Measurements from ENCODE around the gene MCM7. TPM values are rescaled to one million over a fixed set of nuclear protein-coding genes. Genes with fewer than 3 reads are reported as not detected.
A peak's percentile ranks its signal among the peaks of the same experiment; 100 is the strongest.

The MCM7 gene
- total and polyA plus RNA-seq, 2 of the 13 experiments (the other 11 are each of a cell fraction or from before 2014, with no cell fraction given), result 84.5 to 214 TPM

- TF ChIP-seq, protein P1, sequence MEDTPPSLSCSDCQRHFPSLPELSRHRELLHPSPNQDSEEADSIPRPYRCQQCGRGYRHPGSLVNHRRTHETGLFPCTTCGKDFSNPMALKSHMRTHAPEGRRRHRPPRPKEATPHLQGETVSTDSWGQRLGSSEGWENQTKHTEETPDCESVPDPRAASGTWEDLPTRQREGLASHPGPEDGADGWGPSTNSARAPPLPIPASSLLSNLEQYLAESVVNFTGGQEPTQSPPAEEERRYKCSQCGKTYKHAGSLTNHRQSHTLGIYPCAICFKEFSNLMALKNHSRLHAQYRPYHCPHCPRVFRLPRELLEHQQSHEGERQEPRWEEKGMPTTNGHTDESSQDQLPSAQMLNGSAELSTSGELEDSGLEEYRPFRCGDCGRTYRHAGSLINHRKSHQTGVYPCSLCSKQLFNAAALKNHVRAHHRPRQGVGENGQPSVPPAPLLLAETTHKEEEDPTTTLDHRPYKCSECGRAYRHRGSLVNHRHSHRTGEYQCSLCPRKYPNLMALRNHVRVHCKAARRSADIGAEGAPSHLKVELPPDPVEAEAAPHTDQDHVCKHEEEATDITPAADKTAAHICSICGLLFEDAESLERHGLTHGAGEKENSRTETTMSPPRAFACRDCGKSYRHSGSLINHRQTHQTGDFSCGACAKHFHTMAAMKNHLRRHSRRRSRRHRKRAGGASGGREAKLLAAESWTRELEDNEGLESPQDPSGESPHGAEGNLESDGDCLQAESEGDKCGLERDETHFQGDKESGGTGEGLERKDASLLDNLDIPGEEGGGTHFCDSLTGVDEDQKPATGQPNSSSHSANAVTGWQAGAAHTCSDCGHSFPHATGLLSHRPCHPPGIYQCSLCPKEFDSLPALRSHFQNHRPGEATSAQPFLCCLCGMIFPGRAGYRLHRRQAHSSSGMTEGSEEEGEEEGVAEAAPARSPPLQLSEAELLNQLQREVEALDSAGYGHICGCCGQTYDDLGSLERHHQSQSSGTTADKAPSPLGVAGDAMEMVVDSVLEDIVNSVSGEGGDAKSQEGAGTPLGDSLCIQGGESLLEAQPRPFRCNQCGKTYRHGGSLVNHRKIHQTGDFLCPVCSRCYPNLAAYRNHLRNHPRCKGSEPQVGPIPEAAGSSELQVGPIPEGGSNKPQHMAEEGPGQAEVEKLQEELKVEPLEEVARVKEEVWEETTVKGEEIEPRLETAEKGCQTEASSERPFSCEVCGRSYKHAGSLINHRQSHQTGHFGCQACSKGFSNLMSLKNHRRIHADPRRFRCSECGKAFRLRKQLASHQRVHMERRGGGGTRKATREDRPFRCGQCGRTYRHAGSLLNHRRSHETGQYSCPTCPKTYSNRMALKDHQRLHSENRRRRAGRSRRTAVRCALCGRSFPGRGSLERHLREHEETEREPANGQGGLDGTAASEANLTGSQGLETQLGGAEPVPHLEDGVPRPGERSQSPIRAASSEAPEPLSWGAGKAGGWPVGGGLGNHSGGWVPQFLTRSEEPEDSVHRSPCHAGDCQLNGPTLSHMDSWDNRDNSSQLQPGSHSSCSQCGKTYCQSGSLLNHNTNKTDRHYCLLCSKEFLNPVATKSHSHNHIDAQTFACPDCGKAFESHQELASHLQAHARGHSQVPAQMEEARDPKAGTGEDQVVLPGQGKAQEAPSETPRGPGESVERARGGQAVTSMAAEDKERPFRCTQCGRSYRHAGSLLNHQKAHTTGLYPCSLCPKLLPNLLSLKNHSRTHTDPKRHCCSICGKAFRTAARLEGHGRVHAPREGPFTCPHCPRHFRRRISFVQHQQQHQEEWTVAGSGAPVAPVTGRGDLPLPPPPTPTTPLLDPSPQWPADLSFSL (CRISPR knock-in tag; IDR thresholded peaks at IDR 0.05), result no peak
- TF ChIP-seq, protein P2, sequence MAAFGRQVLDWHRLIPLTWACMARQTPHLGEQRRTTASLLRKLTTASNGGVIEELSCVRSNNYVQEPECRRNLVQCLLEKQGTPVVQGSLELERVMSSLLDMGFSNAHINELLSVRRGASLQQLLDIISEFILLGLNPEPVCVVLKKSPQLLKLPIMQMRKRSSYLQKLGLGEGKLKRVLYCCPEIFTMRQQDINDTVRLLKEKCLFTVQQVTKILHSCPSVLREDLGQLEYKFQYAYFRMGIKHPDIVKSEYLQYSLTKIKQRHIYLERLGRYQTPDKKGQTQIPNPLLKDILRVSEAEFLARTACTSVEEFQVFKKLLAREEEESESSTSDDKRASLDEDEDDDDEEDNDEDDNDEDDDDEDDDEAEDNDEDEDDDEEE (CRISPR knock-in tag; IDR thresholded peaks at IDR 0.05), result no peak
- TF ChIP-seq ETS1 (CRISPR knock-in tag; IDR thresholded peaks at IDR 0.05) (no peak), ZNF816 (CRISPR knock-in tag; IDR thresholded peaks at IDR 0.05; ENCODE audit: borderline replicate concordance) (no peak), SMARCE1 (IDR thresholded peaks at IDR 0.05; ENCODE audit: borderline replicate concordance) (no peak), MEIS1 (CRISPR knock-in tag; IDR thresholded peaks at IDR 0.05; ENCODE audit: borderline replicate concordance) (no peak), ZNF660 (CRISPR knock-in tag; IDR thresholded peaks at IDR 0.05; ENCODE audit: borderline replicate concordance, low read depth) (no peak), ZNF138 (CRISPR knock-in tag; IDR thresholded peaks at IDR 0.05; ENCODE audit: low read depth) (no peak), HCFC1 (IDR thresholded peaks at IDR 0.05; ENCODE audit: low read depth, low read length) (no peak), HMG20A (CRISPR knock-in tag; IDR thresholded peaks at IDR 0.05; ENCODE audit: borderline replicate concordance) (no peak), MIER2 (CRISPR knock-in tag; IDR thresholded peaks at IDR 0.05) (no peak), AGO1 (IDR thresholded peaks at IDR 0.05; ENCODE audit: low read depth, low read length, poor library complexity, severe bottlenecking) (no peak)
- TF ChIP-seq, protein P3, sequence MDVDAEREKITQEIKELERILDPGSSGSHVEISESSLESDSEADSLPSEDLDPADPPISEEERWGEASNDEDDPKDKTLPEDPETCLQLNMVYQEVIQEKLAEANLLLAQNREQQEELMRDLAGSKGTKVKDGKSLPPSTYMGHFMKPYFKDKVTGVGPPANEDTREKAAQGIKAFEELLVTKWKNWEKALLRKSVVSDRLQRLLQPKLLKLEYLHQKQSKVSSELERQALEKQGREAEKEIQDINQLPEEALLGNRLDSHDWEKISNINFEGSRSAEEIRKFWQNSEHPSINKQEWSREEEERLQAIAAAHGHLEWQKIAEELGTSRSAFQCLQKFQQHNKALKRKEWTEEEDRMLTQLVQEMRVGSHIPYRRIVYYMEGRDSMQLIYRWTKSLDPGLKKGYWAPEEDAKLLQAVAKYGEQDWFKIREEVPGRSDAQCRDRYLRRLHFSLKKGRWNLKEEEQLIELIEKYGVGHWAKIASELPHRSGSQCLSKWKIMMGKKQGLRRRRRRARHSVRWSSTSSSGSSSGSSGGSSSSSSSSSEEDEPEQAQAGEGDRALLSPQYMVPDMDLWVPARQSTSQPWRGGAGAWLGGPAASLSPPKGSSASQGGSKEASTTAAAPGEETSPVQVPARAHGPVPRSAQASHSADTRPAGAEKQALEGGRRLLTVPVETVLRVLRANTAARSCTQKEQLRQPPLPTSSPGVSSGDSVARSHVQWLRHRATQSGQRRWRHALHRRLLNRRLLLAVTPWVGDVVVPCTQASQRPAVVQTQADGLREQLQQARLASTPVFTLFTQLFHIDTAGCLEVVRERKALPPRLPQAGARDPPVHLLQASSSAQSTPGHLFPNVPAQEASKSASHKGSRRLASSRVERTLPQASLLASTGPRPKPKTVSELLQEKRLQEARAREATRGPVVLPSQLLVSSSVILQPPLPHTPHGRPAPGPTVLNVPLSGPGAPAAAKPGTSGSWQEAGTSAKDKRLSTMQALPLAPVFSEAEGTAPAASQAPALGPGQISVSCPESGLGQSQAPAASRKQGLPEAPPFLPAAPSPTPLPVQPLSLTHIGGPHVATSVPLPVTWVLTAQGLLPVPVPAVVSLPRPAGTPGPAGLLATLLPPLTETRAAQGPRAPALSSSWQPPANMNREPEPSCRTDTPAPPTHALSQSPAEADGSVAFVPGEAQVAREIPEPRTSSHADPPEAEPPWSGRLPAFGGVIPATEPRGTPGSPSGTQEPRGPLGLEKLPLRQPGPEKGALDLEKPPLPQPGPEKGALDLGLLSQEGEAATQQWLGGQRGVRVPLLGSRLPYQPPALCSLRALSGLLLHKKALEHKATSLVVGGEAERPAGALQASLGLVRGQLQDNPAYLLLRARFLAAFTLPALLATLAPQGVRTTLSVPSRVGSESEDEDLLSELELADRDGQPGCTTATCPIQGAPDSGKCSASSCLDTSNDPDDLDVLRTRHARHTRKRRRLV (CRISPR knock-in tag; IDR thresholded peaks at IDR 0.05), result no peak
- TF ChIP-seq, protein P4, sequence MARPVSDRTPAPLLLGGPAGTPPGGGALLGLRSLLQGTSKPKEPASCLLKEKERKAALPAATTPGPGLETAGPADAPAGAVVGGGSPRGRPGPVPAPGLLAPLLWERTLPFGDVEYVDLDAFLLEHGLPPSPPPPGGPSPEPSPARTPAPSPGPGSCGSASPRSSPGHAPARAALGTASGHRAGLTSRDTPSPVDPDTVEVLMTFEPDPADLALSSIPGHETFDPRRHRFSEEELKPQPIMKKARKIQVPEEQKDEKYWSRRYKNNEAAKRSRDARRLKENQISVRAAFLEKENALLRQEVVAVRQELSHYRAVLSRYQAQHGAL (CRISPR knock-in tag; IDR thresholded peaks at IDR 0.05; ENCODE audit: not compliant biosample characterization), result peak; percentile 53
These were observed 20.2 kb downstream of the MCM7 start (continued) for GRCh38 chr7:100080907-100081534.

All from HepG2 (cell line).